ENCODE results near the gene NOL9.

The NOL9 gene

GRCh38 chr1:6588893-6589520 is 34.7 kb upstream of the NOL9 start:
- no peak for DNase-seq

GRCh38 chr1:6588128-6588892 is 34.0 kb upstream of the NOL9 start:
- no peak for DNase-seq

- no peak for DNase-seq
These were observed 33.1 kb upstream of the NOL9 start for GRCh38 chr1:6587261-6588005.

GRCh38 chr1:6586404-6586816 is 32.1 kb upstream of the NOL9 start:
- DNase-seq, result no peak

GRCh38 chr1:6585841-6586240 is 31.5 kb upstream of the NOL9 start:
- DNase-seq, result no peak

- no peak for DNase-seq
These were observed 30.9 kb upstream of the NOL9 start for GRCh38 chr1:6585081-6585722.

- DNase-seq, result no peak
These were observed 30.1 kb upstream of the NOL9 start for GRCh38 chr1:6584126-6585080.

GRCh38 chr1:6582370-6582769 is 28.1 kb upstream of the NOL9 start:
- no peak for DNase-seq

GRCh38 chr1:6581561-6582305 is 27.4 kb upstream of the NOL9 start:
- no peak for DNase-seq

GRCh38 chr1:6580593-6581409 is 26.5 kb upstream of the NOL9 start:
- DNase-seq, result no peak

- DNase-seq, result no peak
These were observed 25.8 kb upstream of the NOL9 start for GRCh38 chr1:6580119-6580592.

GRCh38 chr1:6579374-6580118 is 25.2 kb upstream of the NOL9 start, which contains the start of gene ZBTB48:
Gene ZBTB48, plus strand, starts transcription at chr1:6579994. Its CDS starts 616 bp downstream, at chr1:6580610.
- DNase-seq, result peak; percentile 96

- no peak for DNase-seq
These were observed 24.5 kb upstream of the NOL9 start for GRCh38 chr1:6578624-6579373.

GRCh38 chr1:6577831-6578525 is 23.7 kb upstream of the NOL9 start:
- DNase-seq, result no peak

GRCh38 chr1:6574818-6575217 is 20.5 kb upstream of the NOL9 start:
- no peak for DNase-seq

GRCh38 chr1:6574025-6574620 is 19.8 kb upstream of the NOL9 start:
- DNase-seq, result no peak

GRCh38 chr1:6572653-6573383 is 18.5 kb upstream of the NOL9 start:
- no peak for DNase-seq
